BE2C (cell line): ENCODE data around the gene PAH.

Source experiments
- DNase-seq: peaks from one replicate; pipeline ENCODE4 v3.0.0-alpha.2; 2020
- H3K27me3 ChIP-seq: fragments of 250-450 bp; sonication (Bioruptor Pico); 2 replicates; pipeline ENCODE4 v1.5.1; 2020; ENCODE audit warnings: mild to moderate bottlenecking
- H3K36me3 ChIP-seq: fragments of 250-450 bp; sonication (Bioruptor Pico); 2 replicates; pipeline ENCODE4 v1.5.1; 2020; ENCODE audit warnings: mild to moderate bottlenecking
- H3K4me1 ChIP-seq: fragments of 250-450 bp; sonication (Bioruptor Pico); 2 replicates; pipeline ENCODE4 v1.5.1; 2020
- H3K4me3 ChIP-seq: 2 replicates; pipeline ENCODE4 v1.5.1; 2011; ENCODE audit warnings: low read depth, low read length
- H3K9me3 ChIP-seq: fragments of 250-450 bp; sonication (Bioruptor Pico); 2 replicates; pipeline ENCODE4 v1.5.1; 2020
- CTCF ChIP-seq: IDR thresholded peaks from 2 replicates; pipeline ENCODE4 v1.5.1; 2012; ENCODE audit warnings: mild to moderate bottlenecking, low read depth, low read length

Gene PAH

DNA sequence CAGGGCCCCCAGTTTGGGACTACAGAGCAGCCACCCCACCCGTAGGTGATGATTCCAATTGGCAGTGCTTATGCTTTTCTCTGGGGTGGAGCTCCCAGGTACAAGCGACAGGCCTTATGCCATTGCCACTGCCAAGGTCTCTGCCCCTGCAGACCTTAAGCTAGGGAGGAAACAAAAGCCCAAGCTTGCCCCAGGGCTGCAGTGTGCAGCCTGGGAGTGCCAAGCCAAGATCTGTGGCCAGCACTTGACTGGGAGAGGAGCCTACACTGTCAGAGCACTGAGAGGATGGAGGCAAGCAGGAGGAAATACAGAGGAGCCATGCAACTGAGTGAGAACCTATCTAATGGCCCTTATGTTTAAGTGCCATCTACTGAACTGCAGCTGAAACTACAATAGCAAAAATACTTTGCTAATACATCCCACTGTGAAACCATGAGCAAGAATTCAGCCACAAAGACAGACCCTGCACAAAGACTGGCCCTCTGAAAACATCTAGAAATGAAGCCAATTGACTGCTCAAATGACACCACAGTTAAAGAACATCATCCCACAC is 22.7 kb upstream of the PAH start:
- H3K27me3 ChIP-seq, result peaks cover 7% of the 10 kb centered on the region
- H3K9me3 ChIP-seq, result no peaks in the 10 kb centered on the region
- peak; percentile 38 for TF ChIP-seq CTCF
- no peak for DNase-seq
- H3K4me3 ChIP-seq, result no peak overlapping the region
- no peaks in the 10 kb centered on the region for H3K36me3 ChIP-seq
- H3K4me1 ChIP-seq, result no peaks in the 10 kb centered on the region

- Histone ChIP-seq H3K36me3 (no peaks in the 10 kb centered on the region), H3K27me3 (peaks cover 7% of the 10 kb centered on the region), H3K9me3 (no peaks in the 10 kb centered on the region), H3K4me3 (no peak overlapping the region), H3K4me1 (no peaks in the 10 kb centered on the region)
- no peak for TF ChIP-seq CTCF
- no peak for DNase-seq
Observed at GRCh38 chr12:102939059-102939458, 22.0 kb upstream of the PAH start.

DNA sequence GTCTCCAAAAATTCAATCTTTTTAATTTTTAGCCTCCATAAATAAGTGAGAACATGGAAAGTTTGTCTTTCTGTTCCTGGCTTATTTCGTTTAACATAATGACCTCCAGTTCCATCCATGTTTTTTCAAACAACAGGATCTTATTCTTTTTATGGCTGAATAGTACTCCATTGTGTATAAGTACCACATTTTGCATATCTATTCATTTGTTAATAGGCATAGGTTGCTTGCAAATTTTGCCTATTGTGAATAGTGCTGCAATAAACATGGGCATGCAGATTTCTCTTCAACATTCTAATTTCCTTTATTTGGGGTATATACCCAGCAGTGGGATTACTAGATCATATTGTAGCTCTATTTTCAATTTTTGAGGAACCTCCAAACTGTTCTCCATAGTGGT is 16.1 kb upstream of the PAH start:
- TF ChIP-seq CTCF, result no peak
- Histone ChIP-seq H3K27me3 (peaks cover 4% of the 10 kb centered on the region), H3K4me1 (no peaks in the 10 kb centered on the region), H3K9me3 (no peaks in the 10 kb centered on the region), H3K36me3 (no peaks in the 10 kb centered on the region), H3K4me3 (no peak overlapping the region)
- no peak for DNase-seq

GRCh38 chr12:102927220-102927619 is 10.2 kb upstream of the PAH start:
- H3K4me3 ChIP-seq, result no peak overlapping the region
- TF ChIP-seq CTCF, result no peak

DNA sequence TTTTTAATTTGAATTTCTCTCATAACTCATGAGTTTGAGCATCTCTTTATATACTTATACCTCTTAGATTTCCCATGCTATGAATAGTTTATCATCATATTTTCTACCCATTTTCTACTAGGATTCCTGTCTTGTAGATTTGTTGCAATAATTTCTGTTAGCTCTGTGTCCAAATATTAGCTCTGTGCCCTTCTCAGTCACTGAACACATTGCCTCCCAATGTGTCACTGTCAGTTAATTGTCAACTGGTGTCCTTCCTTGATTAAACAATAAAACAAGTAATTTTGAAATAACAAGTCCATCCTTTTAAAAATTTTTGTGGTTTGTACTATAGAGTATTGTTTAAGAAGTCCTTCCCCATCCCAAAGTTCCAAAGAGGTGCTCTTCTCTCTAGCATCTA is 4.2 kb upstream of the PAH start:
- no peaks in the 10 kb centered on the region for H3K4me1 ChIP-seq
- TF ChIP-seq CTCF, result no peak
- no peak overlapping the region for H3K4me3 ChIP-seq
- H3K36me3 ChIP-seq, result no peaks in the 10 kb centered on the region
- no peaks in the 10 kb centered on the region for H3K9me3 ChIP-seq
- peaks cover 6% of the 10 kb centered on the region; the same call in 1 of the 2 replicates for H3K27me3 ChIP-seq
- DNase-seq, result no peak

More at GRCh38 chr12:102927220-102927619, 10.2 kb upstream of the PAH start:
- Histone ChIP-seq H3K9me3 (no peaks in the 10 kb centered on the region), H3K4me1 (no peaks in the 10 kb centered on the region), H3K36me3 (no peaks in the 10 kb centered on the region), H3K27me3 (peaks cover 6% of the 10 kb centered on the region; the same call in 1 of the 2 replicates)
- no peak for DNase-seq

GRCh38 chr12:102920271-102920670 is 3.2 kb upstream of the PAH start:
- H3K9me3 ChIP-seq, result no peaks in the 10 kb centered on the region
- TF ChIP-seq CTCF, result no peak
- no peak for DNase-seq
- H3K27me3 ChIP-seq, result peaks cover 4% of the 10 kb centered on the region; the same call in 1 of the 2 replicates
- no peak overlapping the region for H3K4me3 ChIP-seq
- no peaks in the 10 kb centered on the region for H3K4me1 ChIP-seq
- no peaks in the 10 kb centered on the region for H3K36me3 ChIP-seq
